Motor neuron (in vitro differentiated cells): ENCODE data around the gene DNAJB2. TPM values are rescaled to one million over a fixed set of nuclear protein-coding genes. Genes with fewer than 3 reads are reported as not detected.
"Not testable (repeated sequence)": the region's sequence is repeated elsewhere in the genome, so short reads cannot be mapped to it uniquely, and the experiment has no call there.

ENCODE experiments used
- ATAC-seq, 8 experiments: fragments of 200-7000 bp; cut with Tn5 transposase; replicated peaks in 6 of 8; 2 replicates each; pipeline ENCODE4 v1.8.0; 2021; ENCODE audit warnings: mild to moderate bottlenecking in 8 of 8, moderate library complexity in 8 of 8
- H3K27ac ChIP-seq, 2 donors: fragments of 250-450 bp; sonication (Bioruptor Pico); 2 replicates each; pipeline ENCODE4 v1.9.0; 2021; ENCODE audit warnings: antibody characterized with exemption in 2 of 2, mild to moderate bottlenecking in 2 of 2, moderate library complexity in 1 of 2
- H3K4me1 ChIP-seq, 2 donors: fragments of 250-450 bp; sonication (Bioruptor Pico); replicated peaks in 1 of 2; 2 replicates each; pipeline ENCODE4 v1.6.1; 2021; ENCODE audit warnings: antibody characterized with exemption in 2 of 2, mild to moderate bottlenecking in 2 of 2, moderate library complexity in 1 of 2
- H3K4me3 ChIP-seq, 5 donors: fragments of 250-450 bp; sonication (Bioruptor Pico); 2 replicates each; pipeline ENCODE4 v1.9.0; 2021; ENCODE audit warnings: antibody characterized with exemption in 5 of 5, mild to moderate bottlenecking in 5 of 5, moderate library complexity in 4 of 5
- WGBS, 10 experiments: fragments of 450-650 bp; shearing (Covaris generic); methylation state at CpG; one replicate each; pipeline ENCODE4 v1.0.0; 2022; 5-methylcytosine and 5-hydroxymethylcytosine counted together
- in situ Hi-C, 9 experiments: fragments of 400-800 bp; cut with MboI; loops; one replicate each; pipeline ENCODE4 v1.15.0; 2021; ENCODE audit warnings: low sequenced_read_pairs in 9 of 9, low pct_unique_long_range_greater_than_20kb in 2 of 9; ENCODE audit not compliant: unreplicated experiment in 9 of 9
- total RNA-seq, 8 experiments: library from RNA; unstranded; fragments of 300-600 nt; gene quantifications; 2 replicates each; pipeline versions ENCODE4 v1.2.3 to v1.2.4, GENCODE V29; 2022

DNAJB2 gene
- total RNA-seq, 8 experiments from 2014 or later: 25.2 to 131 (median 55.0) TPM

- in situ Hi-C loops: no loop called here
- WGBS, 10 experiments: 20 to 83% (median 70%) methylated on average over 1 to 6 of the region's 8 CpGs; no CpG with 5 or more reads in 3 of the 10 experiments
- H3K27ac ChIP-seq: no peak overlapping the region
- no peak overlapping the region for H3K4me3 ChIP-seq
- H3K4me1 ChIP-seq: peaks cover 14 to 25% of the 10 kb centered on the region in 2 donors
- no peak for ATAC-seq
Measured at GRCh38 chr2:219281588-219281987, 2.4 kb downstream of the DNAJB2 start.

DNA sequence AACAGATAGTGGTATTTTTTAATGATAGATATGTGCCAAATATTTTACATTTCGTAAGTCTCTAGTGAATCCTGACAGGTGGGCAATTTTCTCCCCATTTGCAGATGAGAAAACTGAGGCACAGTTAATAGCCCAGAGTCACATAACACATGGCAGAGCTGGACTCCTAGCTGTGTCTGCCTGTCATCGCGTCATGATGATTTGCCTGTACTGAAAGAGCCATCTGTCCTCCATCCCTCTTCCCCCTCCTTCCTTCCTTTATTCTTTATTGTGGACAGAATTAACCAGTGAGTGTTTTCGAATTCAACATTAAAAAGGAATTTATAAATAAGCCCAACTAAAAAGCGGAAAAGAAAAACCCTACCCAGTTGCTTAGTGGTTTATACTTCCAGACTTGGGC lies 3.2 kb downstream of the DNAJB2 start:
- Histone ChIP-seq H3K4me3 (no peak overlapping the region), H3K4me1 (peaks cover 14 to 25% of the 10 kb centered on the region in 2 donors), H3K27ac (no peak overlapping the region)
- in situ Hi-C loops: no loop called here
- 0 to 100% (median 81%) methylated on average over 1 to 5 of the region's 5 CpGs; no CpG with 5 or more reads in 1 of the 10 experiments for WGBS, 10 experiments
- ATAC-seq: no peak

DNA sequence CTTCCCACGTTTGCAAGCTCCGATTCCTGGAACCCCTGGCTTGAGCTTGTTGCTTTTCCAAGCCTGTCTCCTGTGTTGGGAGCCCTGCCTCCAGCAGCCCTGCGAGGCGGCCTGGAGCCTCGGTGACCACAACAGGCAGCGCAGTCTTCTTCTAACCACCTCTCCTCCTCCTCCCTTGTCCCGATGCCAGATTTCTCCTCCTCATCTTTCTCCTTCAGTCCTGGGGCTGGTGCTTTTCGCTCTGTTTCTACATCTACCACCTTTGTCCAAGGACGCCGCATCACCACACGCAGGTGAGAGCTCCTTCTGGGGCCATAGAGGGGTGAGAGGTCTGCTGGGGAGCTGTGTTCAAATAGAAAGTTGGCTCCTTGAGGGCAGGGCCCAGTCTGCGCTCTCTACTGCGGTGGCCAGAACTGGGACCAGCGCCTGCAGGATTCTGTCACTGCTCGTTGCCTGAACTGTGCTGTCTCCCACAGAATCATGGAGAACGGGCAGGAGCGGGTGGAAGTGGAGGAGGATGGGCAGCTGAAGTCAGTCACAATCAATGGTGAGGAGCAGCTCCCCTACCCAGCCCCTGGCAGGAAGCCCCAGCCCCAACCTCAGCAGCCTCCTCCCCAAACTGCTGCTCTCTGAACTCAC lies 3.9 kb downstream of the DNAJB2 start:
- H3K4me1 ChIP-seq: peaks cover 11 to 21% of the 10 kb centered on the region in 2 donors
- WGBS, 10 experiments: 25 to 100% (median 96%) methylated on average over 1 to 9 of the region's 17 CpGs; no CpG with 5 or more reads in 3 of the 10 experiments
- ATAC-seq: no peak
- H3K4me3 ChIP-seq: no peak overlapping the region
- in situ Hi-C loops: no loop called here
- H3K27ac ChIP-seq: no peak overlapping the region

GRCh38 chr2:219284501-219285372 lies 5.6 kb downstream of the DNAJB2 start:
- Histone ChIP-seq H3K4me3 (no peak overlapping the region), H3K27ac (no peak overlapping the region), H3K4me1 (peaks cover 4 to 14% of the 10 kb centered on the region in 2 donors)
- 80 to 100% (median 93%) methylated on average over 1 to 11 of the region's 16 CpGs; no CpG with 5 or more reads in 6 of the 10 experiments for WGBS, 10 experiments
- in situ Hi-C loops: no loop called here
- no peak for ATAC-seq

- WGBS, 10 experiments: 71 to 100% (median 90%) methylated on average over 1 to 8 of the region's 12 CpGs; no CpG with 5 or more reads in 4 of the 10 experiments
- peak overlapping the region in 1 of 2 donors; percentile 58 for H3K27ac ChIP-seq
- peaks cover under 1 to 8% of the 10 kb centered on the region in 2 donors for H3K4me1 ChIP-seq
- H3K4me3 ChIP-seq: no peak overlapping the region
- no peak for ATAC-seq
- in situ Hi-C loops: no loop called here
Measured at GRCh38 chr2:219285373-219285735, 6.2 kb downstream of the DNAJB2 start.

- in situ Hi-C loops: no loop called here
- peak; percentile 67 to 84 (median 80) for ATAC-seq
- Histone ChIP-seq H3K27ac (peak overlapping the region in 1 of 2 donors; percentile 58), H3K4me3 (no peak overlapping the region), H3K4me1 (peaks cover 0 to 7% of the 10 kb centered on the region in 2 donors)
- 0 to 60% (median 32%) methylated on average over 1 to 4 of the region's 17 CpGs; no CpG with 5 or more reads in 6 of the 10 experiments for WGBS, 10 experiments
Measured at GRCh38 chr2:219285894-219286425, 6.8 kb downstream of the DNAJB2 start.

DNA sequence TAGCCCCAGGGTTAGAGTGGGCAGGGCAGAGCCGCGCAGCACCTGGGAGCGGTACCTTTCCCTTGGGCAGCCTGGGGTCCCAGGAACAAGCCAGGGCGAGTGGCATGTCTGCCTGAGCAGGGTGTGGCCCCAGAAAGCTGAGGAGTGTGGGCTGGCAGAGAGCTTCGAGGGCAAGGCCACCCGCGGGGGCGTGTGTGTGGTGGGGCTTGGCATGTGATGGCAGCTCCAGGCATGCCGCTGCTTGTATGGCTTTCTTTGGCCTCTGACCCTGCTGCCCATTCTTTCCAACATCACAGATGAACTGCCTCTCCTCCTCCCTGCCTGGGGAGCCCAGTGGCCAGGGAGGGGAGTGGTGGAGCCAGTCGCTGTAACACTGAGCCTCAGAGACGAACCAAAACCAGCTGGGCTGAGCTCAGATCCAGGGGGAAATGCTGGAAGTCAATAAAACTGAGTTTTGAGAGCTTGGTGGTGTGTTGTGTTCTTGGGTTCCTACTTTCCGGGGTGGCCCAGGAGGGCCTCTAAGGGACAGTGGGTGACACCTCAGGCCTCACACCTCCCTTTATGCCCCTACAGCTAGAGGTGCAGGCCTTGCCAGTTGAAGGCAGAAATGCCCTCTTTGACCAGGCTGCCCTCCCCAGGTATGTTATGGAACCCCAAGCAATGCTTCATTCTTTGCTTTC lies 7.4 kb downstream of the DNAJB2 start:
- Histone ChIP-seq H3K4me1 (peaks cover 0 to 7% of the 10 kb centered on the region in 2 donors), H3K27ac (peak overlapping the region in 1 of 2 donors; percentile 44), H3K4me3 (no peak overlapping the region)
- WGBS, 10 experiments: 20 to 84% (median 78%) methylated on average over 1 to 10 of the region's 12 CpGs; no CpG with 5 or more reads in 4 of the 10 experiments
- ATAC-seq: peak in 6 of 8 experiments; percentile 2 to 43 (median 28)
- in situ Hi-C loops: no loop called here

DNA sequence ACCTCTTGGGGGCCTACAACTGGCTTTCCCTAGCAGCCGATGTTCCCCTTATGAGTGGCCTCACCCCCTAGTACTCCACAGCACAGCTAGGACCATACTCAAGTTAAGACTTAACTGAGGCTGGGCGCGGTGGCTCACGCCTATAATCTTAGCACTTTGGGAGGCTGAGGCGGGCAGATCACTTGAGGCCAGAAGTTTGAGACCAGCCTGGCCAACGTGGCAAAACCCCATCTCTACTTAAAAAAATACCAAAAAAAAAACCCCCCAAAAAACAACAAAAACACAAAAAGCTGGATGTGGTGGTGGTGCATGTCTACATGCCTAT lies 7.9 kb downstream of the DNAJB2 start:
- H3K4me3 ChIP-seq, ATAC-seq, H3K4me1 ChIP-seq, H3K27ac ChIP-seq, in situ Hi-C loops: not testable (repeated sequence)
- 60 to 100% (median 87%) methylated on average over 1 to 6 of the region's 6 CpGs; no CpG with 5 or more reads in 5 of the 10 experiments for WGBS, 10 experiments

GRCh38 chr2:219287580-219288265 lies 8.6 kb downstream of the DNAJB2 start:
- H3K4me3 ChIP-seq: no peak overlapping the region
- in situ Hi-C loops: no loop called here
- H3K27ac ChIP-seq: no peak overlapping the region
- WGBS, 10 experiments: 40 to 100% (median 92%) methylated on average over 1 to 9 of the region's 10 CpGs; no CpG with 5 or more reads in 3 of the 10 experiments
- ATAC-seq: no peak
- peaks cover 0 to 7% of the 10 kb centered on the region in 2 donors for H3K4me1 ChIP-seq

GRCh38 chr2:219289195-219289536 lies 10.0 kb downstream of the DNAJB2 start:
- Histone ChIP-seq H3K27ac (no peak overlapping the region), H3K4me1 (peaks cover 0 to 10% of the 10 kb centered on the region in 2 donors), H3K4me3 (no peak overlapping the region)
- in situ Hi-C loops: no loop called here
- WGBS, 10 experiments: 5 to 69% (median 47%) methylated on average over 3 to 6 of the region's 6 CpGs; no CpG with 5 or more reads in 6 of the 10 experiments
- no peak for ATAC-seq

DNA sequence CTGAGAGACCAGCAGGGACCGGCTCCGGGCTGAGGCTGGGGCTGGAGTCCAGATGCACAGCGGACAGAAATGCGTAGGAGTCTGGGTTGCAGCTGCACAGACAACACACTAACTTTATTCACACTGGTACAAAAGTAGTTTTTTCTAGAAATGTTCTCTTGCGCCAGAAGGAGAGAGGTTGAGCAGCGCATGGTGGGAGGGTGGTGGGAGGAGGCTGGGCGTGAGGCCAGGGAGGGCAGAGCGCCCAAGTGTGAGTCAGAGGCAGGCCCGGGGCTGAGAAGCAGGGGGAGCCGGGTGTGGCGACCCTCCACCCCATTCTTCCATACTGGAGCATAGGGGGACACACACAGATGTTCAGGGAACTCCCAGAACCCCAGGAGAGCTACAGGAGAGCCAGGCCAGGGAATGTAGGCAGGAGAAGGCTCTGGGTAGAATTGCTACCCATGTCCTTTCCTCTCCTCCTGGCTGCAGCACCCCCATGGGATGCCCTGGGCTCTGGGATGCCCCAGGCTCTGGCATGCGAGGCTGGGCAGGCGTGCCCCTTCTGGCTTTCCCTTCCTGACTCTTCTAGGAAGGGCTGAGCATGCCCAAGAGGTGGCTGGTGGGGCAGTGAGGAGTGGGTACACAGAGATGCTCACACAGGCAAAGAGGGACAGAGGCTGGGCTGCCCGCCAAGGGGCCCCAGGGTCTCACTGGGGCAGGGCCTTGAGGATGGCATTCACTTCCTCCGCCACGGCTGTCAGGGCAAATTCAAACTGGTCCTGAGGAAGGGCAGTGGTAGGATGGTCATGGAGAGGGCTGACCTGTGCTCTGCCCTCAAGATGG lies 10.6 kb downstream of the DNAJB2 start:
- in situ Hi-C loops: no loop called here
- WGBS, 10 experiments: 0 to 67% (median 59%) methylated on average over 1 to 10 of the region's 16 CpGs; no CpG with 5 or more reads in 5 of the 10 experiments
- Histone ChIP-seq H3K27ac (no peak overlapping the region), H3K4me3 (no peak overlapping the region), H3K4me1 (peaks cover 0 to 12% of the 10 kb centered on the region in 2 donors)
- peak in 4 of 8 experiments; percentile 11 to 76 (median 72) for ATAC-seq
